GM18867 (cell line): ENCODE data around the gene PHOSPHO2.
"Not testable (repeated sequence)": the region's sequence is repeated elsewhere in the genome, so short reads cannot be mapped to it uniquely, and the experiment has no call there.

Experiments used
- ATAC-seq: cut with Tn5 transposase; IDR thresholded peaks from one replicate; pipeline ENCODE4 v1.9.1; 2021; ENCODE audit warnings: mild to moderate bottlenecking, moderate library complexity; ENCODE audit not compliant: unreplicated experiment

The PHOSPHO2 gene

DNA sequence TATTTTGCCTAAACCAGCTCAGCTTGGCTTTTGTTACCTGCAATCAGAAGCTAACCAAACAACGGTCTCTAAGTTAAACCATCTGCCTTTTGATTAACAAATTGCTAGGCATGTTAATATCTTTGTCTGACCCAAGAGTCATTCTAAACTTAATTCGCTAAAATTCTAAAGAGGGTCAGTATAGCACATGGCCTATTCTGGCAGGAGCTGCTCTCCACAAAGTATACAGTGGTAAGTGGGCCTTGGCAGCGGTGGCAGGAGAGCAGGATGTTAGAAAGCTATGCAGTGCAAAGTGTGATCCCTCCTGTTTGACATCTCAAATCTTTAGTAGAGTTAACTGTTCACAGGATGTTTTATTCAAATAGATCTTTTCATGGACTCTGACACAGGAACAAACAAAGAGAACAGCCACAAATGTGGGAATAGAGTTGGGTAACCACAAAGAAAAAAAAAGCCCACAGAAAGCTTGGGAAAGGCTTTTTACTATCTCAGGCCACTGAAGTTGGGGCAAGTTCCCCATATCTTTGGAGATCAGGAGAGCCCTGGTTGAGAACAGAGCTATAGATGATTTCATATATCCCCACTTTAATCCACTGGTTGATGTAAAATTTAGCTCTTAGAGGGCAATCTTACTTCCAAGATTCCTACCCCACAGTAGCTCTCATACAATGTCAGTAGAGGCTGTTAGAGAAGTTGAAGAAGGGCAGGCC, 10.7 kb upstream of the PHOSPHO2 start:
- ATAC-seq: no peak

- ATAC-seq: no peak
Observed at GRCh38 chr2:169684135-169684565, 10.1 kb upstream of the PHOSPHO2 start.

- not testable (repeated sequence) for ATAC-seq
Observed at GRCh38 chr2:169684712-169685111, 9.6 kb upstream of the PHOSPHO2 start.

- not testable (repeated sequence) for ATAC-seq
Observed at GRCh38 chr2:169686825-169687224, 7.4 kb upstream of the PHOSPHO2 start.

GRCh38 chr2:169687943-169688342, 6.3 kb upstream of the PHOSPHO2 start:
- not testable (repeated sequence) for ATAC-seq

DNA sequence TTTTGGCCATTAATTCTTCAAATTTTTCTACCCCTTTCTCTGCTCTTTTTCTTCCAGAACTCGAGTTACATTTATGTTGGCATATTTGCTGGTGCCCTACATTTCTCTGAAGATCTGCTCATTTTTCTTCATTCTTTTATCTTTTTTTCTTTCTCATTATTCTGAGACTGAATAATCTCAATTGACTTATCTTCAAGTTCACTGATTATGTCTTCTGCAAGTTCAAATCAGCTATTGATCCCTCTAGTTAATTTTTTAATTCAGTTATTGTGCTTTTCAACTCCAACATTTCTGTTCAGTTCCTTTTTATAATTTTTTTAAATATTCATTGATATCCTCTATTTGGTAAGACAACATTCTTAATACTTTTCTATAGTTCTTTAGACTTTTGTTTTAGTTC, 3.3 kb upstream of the PHOSPHO2 start:
- no peak for ATAC-seq

- no peak for ATAC-seq
Observed at GRCh38 chr2:169692718-169693117, 1.6 kb upstream of the PHOSPHO2 start.

DNA sequence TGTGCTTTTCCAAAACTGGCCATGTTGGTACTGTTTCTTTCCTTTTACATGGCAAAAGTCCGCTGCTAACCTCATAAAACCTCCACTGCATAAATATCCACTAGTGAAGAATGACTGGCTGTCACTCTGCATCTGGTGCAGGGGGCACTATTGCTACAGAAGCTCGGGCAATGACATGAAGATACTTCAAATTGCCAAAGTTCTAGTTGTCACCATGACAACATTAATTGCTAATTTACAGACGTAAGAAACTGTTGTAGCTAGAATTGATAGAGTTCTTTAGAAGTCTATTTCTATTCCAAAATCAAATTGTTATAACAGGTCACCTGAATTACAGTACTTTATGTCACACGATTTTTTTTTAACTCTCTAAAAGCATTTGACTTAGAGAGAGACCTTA, 909 bp upstream of the PHOSPHO2 start:
- no peak for ATAC-seq

DNA sequence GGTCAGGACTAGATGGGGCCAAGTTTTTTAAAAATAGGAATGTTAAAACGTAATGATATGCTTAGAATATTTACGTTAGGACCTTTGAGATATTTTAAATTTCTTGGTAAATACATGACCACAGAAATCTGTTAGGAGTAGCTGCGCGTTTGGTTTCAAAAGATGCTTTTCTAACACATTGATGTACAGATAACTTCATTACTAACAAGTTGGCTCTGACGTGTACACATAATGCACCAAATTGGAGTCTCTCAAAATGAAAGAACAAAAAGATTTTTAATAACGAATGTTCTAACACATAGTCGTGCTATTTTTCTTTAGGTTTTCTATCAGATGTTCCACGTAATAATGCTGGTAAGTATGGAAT, 608 bp downstream of the PHOSPHO2 start:
- ATAC-seq: no peak

DNA sequence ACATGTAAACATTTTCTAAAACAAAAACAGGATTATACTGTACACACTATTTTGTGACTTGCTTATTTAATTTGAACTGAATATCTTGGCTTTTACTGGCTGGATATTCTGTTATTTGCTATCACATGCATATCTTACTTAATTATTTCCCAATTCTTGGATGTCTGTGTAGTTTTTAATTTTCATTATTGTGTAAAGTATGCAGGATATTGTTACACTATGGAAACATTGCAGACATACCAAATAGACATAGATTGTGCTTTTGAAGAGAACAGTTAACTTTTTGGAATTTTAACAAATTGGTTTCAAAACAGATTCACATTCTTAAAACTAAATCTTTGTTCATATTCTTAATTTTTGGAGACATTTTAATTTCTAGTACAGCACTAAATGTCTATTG, 2.1 kb downstream of the PHOSPHO2 start:
- no peak for ATAC-seq

GRCh38 chr2:169699173-169699572, 4.9 kb downstream of the PHOSPHO2 start:
- ATAC-seq: not testable (repeated sequence)

DNA sequence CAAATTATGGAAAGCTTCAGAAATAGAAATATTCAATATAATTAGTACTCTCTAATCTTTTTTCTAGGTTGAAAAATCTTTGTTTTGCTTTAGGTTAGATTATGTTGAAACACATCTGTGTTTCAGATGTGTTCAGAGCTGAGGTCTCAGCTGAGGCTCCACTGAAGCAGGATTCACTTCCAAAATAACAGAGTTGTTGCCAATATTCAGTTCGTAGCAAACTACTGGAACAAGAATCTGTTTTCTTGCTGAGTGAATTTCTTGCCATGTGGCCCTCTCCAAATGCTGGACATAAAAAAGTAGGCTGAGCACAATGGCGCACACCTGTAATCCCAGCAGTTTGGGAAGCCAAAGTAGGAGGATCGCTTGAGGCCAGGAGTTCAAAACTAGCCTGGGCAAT, 8.7 kb downstream of the PHOSPHO2 start:
- no peak for ATAC-seq

GRCh38 chr2:169704160-169704708, 10.0 kb downstream of the PHOSPHO2 start:
- ATAC-seq: no peak

GRCh38 chr2:169705927-169706326, 11.7 kb downstream of the PHOSPHO2 start:
- ATAC-seq: no peak

DNA sequence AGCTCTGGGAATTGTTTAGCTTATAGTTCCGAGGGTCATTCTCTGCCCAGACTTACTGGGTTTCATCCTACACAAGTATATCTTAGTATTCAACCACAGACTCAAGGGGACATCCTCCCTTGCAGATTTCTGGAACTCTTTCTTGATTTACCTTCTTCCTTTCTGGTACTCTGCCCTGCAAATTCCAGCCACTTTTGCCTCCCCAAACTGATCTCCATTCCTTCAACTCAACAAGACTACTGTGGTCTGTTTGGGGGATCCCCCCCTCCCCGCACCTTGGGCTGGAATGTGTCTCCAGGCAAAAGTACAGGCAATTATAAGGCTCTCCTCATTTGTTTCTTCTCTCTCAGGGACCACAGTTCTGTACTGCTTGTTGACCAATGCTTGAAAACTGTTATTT, 13.4 kb downstream of the PHOSPHO2 start:
- no peak for ATAC-seq

GRCh38 chr2:169709331-169709730, 15.1 kb downstream of the PHOSPHO2 start:
- ATAC-seq: no peak

- ATAC-seq: no peak
Observed at GRCh38 chr2:169709981-169710380, 15.7 kb downstream of the PHOSPHO2 start.

DNA sequence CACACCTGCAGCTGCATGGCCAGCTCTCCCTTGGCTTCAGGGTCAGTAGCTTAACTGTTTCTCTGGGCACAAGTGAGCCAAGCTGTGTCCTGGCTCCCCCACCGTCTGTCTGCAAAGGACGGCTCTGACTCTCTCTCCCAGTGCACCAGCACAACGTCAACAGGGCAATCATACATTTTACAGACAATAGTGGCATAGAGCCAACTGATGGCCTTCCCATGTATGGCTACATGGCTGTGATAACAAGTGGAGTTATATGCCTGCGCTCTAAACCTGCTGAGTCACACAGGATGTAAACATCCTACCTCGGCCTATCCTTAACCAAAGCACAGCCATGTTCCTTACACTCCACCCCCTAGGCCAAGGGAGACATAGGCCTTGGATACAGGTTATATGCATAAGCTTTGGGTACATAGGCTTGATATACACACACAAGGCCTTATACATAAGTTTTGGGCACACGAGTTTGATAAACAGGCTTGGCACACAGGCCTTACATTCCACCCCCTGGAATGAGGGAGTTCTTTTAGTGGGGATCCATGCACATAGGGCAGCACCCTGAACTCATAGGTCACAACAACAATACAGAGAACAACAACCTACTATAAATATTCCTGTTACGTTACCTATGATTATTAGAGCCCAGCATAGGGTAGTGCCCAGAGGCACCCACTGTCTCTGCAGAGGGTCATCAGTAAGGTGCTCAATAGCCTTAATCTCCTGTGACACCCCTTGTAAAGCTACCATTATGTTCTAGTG, 17.7 kb downstream of the PHOSPHO2 start:
- no peak for ATAC-seq

GRCh38 chr2:169712791-169713227, 18.5 kb downstream of the PHOSPHO2 start:
- no peak for ATAC-seq

- no peak for ATAC-seq
Observed at GRCh38 chr2:169713331-169713730, 19.1 kb downstream of the PHOSPHO2 start.

DNA sequence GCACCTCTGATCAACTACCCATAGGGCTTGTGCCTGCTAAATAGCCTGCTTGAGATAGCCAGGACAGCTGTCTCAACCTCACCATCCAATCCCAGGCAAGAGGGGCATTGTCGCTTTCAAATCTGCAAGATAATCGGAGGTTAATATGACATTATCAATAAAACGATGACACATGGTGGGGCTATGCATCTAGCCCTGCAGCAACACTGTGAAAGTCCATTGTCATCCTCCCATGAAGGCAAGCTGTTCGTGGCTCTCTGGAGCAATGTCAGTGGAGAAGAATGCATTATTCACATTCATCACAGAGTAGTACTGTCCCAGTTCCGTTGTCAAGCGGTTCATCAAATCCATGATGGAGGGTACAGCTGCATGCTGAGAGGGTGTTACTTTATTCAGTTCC, 20.4 kb downstream of the PHOSPHO2 start:
- ATAC-seq: no peak
